NK-92 treated with Interleukin-12 subunit alpha and Interleukin-12 subunit beta, amount 100 ng/mL, for 24 hours (cell line): ENCODE results near the gene UQCRC1.

ENCODE experiments used
- DNase-seq: peaks from one replicate; lab custom pipeline; 2025; lab: John Stamatoyannopoulos, UW

Gene UQCRC1

DNA sequence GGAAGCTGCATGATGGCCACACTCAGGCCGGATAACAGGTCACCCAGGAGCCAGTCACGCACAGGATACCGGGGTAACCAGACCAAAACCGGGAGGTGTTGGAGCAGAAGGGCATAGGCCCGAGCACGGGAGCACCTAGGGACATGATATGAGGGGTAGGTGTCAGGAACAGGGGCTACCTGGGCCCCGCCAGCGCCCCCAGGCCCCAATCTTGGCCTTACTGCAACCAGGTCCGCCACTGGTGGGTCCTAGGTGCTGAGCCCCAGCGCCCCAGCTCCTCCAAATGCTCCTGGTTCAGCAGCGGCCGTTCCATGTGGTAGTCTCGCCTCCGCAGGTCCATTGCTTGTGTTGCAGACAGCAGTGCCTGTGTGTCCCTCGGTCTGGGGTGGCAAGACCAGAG, 23.8 kb upstream of the UQCRC1 start:
- DNase-seq, result no peak

DNA sequence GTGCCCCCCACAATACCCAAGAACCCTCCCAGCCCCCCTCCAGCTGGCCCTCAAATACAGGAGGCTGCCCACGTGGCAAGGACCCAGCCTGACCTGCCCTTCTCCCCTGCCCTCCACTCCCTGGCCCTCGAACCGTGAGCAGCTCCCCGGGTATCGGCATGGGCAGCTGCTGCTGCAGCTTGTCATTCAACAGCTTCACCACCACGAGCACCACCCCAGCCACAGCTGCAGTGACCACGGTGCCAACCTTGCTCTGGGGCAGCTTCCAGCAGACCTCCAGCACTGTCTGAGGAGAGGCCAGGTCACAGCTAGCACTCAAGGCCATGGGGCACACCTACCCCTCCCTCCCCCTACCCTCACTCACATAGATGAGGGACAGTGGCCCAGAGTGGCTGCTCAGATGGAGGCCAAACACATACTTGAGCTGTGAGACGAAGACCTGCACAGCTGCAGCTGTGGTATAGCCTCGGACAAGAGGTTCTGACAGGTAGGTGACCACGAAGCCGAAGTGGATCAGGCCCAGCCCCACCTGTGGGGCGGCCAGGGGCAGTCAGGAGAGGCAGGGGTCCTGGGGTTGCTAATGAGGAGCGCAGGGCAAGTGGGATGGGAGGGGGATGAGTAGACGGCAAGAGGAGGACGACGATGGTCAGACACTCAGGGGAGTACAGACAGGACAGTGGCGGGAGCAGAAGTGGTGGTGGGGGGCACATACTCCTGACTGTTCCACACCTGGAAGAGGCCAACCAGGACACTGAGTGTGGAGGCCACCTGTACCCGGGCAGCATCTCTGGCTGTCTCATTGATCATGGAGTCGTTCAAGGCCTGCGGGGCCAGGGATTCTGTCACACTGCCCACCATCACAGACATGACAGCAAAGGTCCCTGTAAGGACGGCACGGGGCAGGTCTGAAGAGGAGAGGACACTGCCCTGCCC, 22.3 kb upstream of the UQCRC1 start:
- DNase-seq, result no peak

DNA sequence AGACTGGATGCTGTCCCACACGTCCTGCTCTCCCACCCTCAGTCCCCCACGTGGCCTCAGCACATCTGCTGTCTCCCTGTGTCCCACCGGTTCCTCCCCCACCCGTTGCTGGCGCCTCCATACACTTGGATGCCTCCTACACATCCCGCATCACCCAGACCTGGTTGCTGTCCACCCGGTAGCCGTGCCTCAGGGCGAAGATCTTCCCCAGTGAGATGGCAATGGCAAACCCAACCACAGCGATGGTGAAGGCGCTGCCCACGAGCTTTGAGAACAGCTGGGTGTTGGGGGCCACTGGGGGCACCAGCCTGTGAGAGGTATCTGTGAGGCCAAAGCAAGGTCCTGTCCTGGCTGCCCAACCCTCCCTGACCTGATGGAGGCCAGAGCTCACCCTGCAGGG, 21.4 kb upstream of the UQCRC1 start:
- no peak for DNase-seq

DNA sequence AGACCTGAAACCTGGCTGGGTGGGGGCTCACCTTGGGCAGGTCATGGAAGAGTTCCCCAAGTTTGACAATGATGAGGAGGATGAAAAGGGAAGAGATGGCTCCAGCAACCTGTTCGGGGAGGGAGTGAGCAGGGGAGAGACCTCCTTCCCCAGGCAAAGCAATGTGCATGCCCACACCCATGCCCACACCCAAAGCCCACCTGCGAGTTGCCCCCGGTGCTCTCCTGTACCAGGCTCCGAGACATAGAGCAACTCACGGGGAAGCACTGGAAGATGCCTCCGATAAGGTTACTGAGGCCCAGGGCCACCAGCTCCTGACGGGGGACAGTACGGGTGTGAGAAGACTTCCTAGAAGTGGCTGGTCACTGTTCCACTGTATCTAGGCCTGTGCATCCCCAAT, 21.0 kb upstream of the UQCRC1 start:
- no peak for DNase-seq

DNA sequence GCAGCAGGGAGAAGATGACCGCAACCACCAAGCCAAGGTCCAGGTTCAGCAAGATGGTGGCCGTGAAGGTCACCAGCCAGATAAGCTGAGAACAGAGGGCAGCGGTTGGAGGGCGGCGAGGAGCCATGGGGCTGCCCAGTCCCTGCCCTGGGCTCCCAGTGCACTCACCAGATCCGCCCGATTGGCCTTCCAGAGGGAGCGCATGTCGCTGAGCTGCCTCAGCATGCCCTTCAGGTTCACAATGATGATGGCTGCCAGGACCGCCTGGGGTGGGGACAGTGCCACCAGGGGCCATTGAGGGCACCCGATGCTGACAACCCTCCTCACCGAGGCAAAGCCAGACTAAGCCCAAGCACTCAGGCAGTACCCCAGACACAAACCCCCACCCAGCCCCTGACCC, 20.4 kb upstream of the UQCRC1 start:
- DNase-seq, result no peak

DNA sequence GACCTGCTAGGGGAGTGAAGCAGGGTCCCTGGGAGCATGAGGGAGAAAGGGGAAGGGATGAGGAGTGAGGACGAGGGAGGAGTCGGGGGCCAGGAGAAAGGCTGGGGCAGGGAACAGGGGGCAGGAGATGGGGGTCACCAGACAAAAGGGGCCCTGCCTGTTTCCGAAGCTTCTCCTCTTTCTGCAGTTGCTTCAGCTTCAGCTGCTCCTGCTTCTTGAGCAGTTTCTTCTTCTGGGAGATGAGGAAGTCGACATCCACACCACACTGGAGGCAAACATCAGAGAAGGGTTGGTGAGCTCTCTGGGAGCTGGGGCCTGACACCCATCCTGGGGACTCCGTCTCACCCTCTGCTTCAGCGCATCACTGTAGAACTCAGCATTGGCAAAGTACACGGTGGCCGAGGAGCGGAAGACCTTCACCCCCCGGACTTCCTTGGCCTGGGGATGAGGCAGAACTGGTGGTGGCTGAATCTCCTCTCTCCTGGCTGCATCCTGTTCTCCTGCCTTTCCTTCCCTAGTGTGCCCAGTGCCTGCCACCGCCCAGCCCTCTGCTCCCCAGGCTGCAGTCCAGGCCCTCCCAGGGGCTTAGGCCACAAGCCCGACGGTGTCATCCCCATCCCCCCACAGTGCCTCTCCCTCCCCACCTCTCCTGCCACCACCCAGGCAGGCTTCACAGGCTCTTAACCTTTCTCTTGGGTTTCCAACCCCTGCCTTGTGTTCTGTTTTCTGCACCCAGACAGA, 19.0 kb upstream of the UQCRC1 start:
- no peak for DNase-seq

DNA sequence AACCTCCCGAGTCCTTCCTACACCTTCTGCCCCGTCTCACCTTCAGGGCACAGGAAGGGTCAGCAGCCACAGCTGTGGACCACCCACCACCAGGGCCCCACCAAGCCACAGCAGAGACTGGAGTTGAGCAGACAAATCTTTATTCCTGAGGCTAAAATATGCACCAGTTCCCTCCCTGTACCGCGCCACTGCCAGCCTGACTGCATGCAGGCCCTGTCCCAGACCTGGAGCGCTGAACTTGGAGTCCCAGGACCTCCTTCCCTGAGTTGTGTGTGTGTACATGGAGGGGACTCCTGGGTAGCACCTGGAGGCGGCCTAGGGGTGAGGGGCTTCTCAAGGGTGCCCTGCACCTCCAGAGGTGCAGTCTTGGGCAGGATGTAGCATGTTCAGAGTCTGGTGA, 16.2 kb upstream of the UQCRC1 start:
- no peak for DNase-seq

DNA sequence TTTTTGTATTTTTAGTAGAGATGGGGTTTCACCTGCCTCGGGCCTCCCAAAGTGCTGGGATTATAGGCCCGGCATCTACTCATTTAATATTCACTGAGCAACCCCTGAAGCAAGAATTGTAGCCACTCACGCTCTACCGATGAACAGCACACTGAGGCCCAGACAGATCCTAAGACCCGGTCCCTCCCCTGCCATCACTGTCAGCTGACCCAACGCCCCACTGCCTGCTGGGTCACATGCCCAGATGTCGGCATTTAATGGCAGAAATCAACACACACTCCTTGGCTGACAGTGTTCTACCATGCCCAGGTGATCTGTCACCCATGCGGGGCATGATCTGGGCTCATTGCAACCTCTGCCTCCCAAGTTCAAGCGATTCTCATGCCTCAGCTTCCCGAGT, 15.3 kb upstream of the UQCRC1 start:
- DNase-seq, result no peak

DNA sequence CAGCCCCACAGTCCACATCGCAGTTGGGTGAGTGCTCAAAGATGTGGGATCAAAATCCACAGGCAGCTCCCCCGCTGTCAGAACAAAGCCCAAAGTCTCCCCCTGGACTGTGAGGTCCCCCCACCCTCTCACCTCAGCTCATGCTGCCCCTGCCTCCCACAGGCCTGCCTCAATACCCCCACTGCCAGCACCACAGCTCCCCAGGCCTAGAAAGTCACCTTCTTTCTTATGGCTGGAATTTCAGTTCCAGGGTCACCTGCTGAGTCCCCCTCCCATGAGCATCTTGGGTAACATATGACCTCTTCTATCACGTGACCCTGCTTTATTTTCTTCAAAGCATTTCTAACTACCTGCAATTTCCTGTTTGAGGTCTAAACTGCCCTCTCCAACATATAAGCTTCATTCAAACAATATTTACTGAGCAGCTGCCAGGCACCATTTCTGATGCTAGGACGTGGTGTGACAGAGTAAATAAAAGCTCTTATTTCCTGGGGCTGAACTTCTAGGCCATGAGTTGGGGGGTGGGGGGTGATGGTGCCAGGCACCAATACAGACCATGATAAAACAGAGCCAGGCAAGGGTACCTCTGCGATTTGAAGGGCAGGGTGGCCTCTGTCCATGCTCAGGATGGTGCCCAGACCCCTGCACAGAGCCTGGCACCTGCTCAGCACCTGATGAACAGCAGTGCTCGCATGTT, 14.6 kb upstream of the UQCRC1 start:
- DNase-seq, result no peak

DNA sequence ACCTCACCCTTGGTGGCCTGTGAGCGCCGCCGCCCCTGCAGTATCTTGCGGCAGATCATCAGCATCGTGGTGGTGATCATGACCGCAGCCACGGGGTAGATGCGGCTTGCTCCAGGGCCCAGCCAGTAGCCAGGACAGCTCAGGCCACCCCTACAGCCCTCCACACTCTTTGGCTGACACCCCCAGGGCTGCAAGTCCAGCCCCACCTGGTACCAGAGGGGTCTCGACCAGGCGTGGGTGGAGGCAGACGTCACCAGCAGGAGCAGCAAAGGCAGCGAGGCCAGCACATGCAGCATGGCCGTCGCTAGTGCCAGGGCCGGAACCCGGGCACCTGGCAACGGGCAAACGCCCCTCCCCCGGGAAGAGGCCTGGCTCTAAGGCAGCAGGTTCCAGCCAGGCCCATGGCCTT, 12.0 kb upstream of the UQCRC1 start, which contains the start of gene TMEM89:
TMEM89 (minus strand) TSS at position 309 of the 409 bp plus-strand sequence; CDS start at position 296, 13 bp downstream.
- no peak for DNase-seq

DNA sequence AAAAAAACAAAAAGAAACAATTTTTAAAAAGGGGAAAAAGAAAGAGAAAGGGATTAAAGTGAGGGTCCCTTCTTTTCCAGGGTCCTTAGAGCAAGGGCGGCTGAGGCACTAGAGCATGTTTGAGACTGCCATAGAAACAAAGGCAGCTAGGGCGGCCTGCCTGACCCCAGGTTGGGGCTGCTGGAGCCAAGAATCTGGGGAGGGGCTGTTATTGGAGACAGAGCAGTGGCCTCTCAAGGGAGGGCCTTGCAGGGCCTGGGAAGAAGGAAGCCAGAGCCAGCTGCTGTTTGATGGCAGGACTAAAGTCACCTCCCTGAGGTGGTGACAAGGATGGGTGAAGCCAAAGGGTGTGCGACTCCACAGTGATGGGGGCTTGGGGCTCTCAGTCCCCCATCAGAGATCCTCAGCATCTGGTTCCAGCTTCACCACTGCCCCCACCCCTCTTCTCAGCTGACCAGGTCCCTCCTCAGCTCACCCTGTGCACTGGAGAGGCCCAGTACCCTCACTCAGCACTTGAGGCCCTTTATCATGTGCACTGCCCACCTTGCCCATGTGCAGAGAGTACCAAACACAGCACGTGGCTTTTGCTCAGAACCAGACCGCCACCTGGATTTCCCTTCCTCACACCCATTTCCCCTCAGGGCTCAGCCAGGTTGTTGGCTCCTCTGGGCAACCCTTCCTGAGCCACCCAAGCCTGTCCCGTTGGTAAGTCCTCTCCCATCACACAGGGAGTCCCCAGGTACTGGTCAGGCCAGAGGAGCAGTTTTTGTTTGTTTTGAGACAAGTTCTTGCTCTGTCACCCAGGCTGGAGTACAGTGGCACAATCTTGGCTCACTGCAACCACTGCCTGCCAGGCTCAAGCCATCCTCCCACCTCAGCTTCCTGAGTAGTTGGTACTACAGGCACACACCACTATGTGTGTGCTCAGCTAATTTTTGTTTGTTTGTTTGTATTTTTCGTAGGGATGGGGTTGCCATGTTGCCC, 10.4 kb upstream of the UQCRC1 start:
- DNase-seq, result no peak

DNA sequence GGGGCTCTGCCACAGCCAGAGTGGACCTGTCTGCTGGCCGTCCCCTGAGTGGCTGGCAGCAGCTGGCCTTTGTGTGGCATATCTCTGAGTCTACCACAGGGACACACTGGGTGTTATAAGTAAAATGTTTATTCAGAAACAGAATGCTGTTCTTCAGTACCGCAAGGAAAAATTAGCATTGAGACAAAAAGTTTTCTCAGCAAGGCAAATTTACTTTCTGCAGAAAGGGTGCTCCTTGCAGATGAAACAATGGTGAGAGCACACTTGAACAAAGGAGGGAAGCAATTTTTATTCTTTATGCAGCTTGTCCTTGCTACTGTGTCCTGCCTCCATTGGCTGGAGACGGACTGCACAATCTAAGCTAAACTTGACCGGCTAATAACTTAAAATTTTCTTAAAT, 8.1 kb upstream of the UQCRC1 start:
- DNase-seq, result no peak

DNA sequence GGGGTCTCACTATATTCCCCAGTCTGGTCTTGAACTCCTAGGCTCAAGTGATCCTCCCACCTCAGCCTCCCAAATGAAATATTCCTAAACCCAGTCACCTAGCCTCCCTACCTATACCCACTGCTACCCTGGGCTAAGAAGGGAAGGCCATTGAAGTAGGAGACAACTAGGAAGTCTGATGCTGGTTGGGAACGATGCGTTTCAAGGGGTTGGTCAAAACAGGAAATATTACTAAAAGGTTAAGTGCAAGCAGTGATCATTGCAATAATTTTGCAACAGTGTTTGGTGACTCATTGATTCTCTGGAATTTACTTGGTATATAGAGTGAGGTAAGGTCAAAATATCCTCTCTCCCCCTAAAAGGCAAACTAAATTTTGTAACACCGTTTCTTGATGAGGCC, 4.6 kb upstream of the UQCRC1 start:
- no peak for DNase-seq

DNA sequence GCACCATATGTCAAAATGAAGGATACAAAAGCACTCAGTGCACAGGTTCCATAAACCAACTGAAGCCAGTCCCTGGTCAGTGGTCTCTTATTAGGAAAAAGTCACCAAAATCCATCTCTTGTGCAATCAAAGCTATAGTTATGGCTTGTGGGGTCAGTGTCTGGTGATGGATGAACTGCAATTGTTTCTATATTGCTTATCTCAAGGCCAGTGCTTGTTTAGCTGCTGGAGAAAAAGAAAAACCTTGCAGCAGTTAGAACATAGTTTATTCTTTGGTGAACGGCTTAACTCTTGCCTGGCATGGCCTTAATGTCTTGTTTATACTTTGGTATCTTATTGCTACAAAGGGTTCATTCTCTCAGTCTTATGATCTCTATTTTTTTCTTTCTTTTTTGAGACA, 2.9 kb upstream of the UQCRC1 start:
- DNase-seq, result no peak

DNA sequence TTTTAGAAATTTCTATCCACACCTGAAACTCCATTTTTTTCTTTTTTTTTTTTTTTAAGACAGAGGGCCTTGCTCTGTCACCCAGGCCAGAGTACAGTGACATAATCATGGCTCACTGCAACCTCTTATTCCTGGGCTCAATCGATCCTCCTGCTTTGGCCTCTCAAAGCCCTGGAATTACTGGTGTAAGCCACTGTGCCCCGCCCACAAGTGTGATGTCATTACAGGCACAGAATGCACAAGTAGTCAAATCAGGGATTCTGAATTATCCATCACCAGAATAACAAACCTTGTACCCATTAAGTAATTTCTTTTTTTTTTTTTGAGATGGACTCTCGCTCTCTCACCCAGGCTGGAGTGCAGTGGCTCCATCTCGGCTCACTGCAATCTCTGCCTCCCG, 1.9 kb downstream of the UQCRC1 start:
- no peak for DNase-seq

DNA sequence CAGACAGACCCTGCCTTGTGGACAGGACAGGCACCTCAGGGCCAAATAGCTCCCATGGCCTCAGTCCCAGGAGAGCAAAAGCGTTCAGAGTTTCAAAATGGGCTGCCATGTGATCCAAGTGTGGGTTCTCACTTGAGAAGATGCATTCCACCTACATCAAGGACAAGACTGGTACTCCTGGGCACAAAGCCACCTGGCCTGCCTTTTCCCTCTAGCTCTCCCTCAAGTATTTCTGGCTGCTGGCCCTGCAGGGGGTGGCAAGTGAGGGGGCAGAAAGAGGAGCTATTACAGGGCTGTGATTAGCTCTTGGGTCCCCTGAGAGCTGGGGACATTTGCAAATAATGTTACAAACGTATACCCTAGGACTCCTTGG, 7.8 kb downstream of the UQCRC1 start:
- no peak for DNase-seq

DNA sequence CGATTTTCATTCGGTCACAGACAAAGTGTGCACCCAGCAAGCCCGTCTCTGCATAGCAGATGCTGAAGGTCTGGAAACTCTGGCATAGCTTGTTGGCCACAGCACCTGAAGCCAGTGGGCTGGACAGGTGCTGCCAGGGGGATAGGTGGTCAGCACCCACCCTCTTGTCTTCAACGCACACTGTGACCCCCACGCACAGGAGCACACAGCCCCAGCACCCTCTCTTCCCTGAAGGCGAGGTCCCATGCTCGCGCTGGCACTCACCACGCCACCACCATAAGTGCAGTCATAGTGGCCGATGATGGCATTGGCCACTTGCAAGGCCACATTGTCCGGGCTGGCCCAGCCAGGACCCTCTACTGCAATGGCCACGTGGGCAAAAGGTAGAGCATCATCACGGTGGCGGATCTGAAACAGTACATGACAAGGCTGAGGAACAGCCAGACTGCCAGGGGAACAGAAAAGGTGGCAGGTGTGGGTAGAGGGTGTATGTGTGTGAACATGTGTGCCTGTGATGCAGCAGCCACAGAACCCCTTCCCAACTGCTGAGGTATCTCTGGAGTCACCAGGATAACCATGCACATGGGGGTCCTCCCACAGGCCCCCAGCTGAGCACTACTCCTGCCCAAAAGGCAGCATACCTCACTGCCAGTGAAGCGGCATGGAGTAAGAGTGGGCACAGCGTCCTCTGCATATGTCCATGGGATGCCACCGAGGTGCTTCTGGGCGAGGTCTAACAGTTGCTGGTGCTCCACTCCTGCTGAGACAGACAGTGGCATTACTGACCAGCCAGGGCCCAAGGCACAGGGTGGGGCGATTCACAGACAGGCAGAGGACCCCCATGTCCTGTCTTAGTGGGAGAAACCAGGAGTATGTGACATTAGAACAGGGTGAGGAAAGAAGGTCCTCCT, 8.5 kb downstream of the UQCRC1 start:
- no peak for DNase-seq

DNA sequence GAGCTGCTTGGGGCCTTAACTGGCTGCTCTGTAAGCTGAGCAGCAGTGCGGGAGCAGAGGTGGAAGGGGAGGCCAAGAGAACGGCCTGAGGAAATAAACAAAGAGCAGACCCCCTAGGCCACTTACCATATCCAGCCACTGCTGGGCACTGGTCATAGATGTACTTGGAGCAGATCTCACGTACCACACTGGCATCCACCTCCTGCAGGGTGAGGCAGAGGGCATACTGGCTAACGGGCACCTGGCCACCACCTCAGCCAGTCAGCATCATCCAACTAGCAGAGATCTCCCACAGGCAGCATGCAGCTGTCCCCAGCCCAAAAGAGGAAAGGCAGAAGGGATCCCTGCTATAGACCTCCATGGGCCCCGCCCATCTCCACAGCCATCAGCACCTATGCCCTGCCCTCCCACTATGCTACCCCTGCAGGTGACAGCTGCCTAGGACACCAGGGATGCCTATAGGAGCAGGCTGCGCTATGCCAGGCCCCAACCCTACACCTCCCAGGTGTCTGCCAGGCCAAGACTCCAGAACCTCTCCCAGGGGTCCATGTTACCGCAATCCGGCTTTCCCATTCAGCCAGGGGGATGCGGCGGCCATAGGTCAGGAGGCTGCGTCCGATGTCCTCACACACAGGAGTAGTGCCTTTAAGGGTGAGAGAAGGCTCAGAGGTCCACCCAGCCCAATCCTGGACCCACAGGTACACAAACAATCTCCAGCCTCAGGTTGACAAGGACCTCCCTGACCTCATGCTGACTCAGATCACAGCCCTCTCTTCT, 9.7 kb downstream of the UQCRC1 start:
- no peak for DNase-seq

DNA sequence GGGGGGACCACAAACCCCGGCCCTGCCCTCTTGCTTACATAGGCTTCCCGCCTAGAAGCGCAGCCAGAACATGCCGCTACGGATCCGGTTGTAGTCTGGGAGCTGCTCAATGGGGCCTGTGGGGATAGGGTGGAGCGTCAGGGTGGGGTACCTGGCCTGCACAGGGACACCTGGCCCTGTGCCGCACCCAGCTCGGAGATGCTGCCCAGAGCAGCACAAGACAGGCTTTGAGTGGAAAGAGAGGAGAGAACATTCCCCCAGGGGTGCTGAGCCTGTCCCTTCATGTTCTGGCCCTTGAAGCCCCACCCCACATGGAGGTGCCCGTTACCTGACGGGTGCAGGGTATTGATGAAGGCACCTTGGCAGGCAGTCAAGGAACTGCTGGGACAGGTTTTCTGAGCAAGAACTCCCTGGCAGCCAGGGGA, 10.4 kb downstream of the UQCRC1 start:
- DNase-seq, result no peak
